Neural cell (in vitro differentiated cells): ENCODE measurements around the gene SPRR1B. TPM values are rescaled to one million over a fixed set of nuclear protein-coding genes. Genes with fewer than 3 reads are reported as not detected.

Experiments used
- H2AFZ ChIP-seq: fragments of 200-600, 300-800 bp; sonication (generic), shearing (Covaris generic); 2 replicates; pipeline ENCODE4 v1.6.0; 2014; ENCODE audit warnings: low read depth, mild to moderate bottlenecking, antibody characterized with exemption, low read length, moderate library complexity
- H3F3A ChIP-seq: fragments of 200-600 bp; shearing (Covaris generic); 2 replicates; pipeline ENCODE4 v1.6.1; 2016; ENCODE audit warnings: mild to moderate bottlenecking, moderate library complexity, mixed read lengths, antibody characterized with exemption, low read length; ENCODE audit not compliant: insufficient read depth, poor library complexity, severe bottlenecking
- H3K27ac ChIP-seq: fragments of 200-600, 300-800 bp; sonication (generic), shearing (Covaris generic); 2 replicates; pipeline ENCODE4 v1.5.1; 2014; ENCODE audit warnings: mild to moderate bottlenecking, low read length, moderate library complexity
- H3K27me3 ChIP-seq: fragments of 300-800, 200-600 bp; sonication (generic), shearing (Covaris generic); 2 replicates; pipeline ENCODE4 v1.6.0; 2014; ENCODE audit warnings: mild to moderate bottlenecking, low read depth, low read length, moderate library complexity; ENCODE audit not compliant: insufficient read depth
- H3K36me3 ChIP-seq: fragments of 300-800, 200-600 bp; sonication (generic), shearing (Covaris generic); 2 replicates; pipeline ENCODE4 v1.5.1; 2014; ENCODE audit warnings: mild to moderate bottlenecking, antibody characterized with exemption, low read length, moderate library complexity; ENCODE audit not compliant: insufficient read depth
- H3K4me2 ChIP-seq: fragments of 300-800, 200-600 bp; sonication (generic), shearing (Covaris generic); 2 replicates; pipeline ENCODE4 v1.6.0; 2014; ENCODE audit warnings: mild to moderate bottlenecking, low read length
- H3K4me3 ChIP-seq: fragments of 300-800, 200-600 bp; sonication (generic), shearing (Covaris generic); 2 replicates; pipeline ENCODE4 v1.5.1; 2014; ENCODE audit warnings: mild to moderate bottlenecking, low read length, moderate library complexity
- H3K79me2 ChIP-seq: fragments of 200-600 bp; shearing (Covaris generic); replicated peaks from 2 replicates; pipeline ENCODE4 v1.6.0; 2014; ENCODE audit warnings: mild to moderate bottlenecking, low read length, moderate library complexity; ENCODE audit not compliant: insufficient read depth
- H3K9ac ChIP-seq: fragments of 300-800, 200-600 bp; sonication (generic), shearing (Covaris generic); 2 replicates; pipeline ENCODE4 v1.6.1; 2016; ENCODE audit warnings: mild to moderate bottlenecking, low read length, mixed read lengths
- H3K9me2 ChIP-seq: fragments of 200-600 bp; shearing (Covaris generic); 2 replicates; pipeline ENCODE4 v1.6.1; 2016; ENCODE audit warnings: mild to moderate bottlenecking, low read length, mixed read lengths; ENCODE audit not compliant: insufficient read depth
- H3K9me3 ChIP-seq: fragments of 200-600, 300-800 bp; sonication (generic), shearing (Covaris generic); 2 replicates; pipeline ENCODE4 v1.6.1; 2016; ENCODE audit warnings: mild to moderate bottlenecking, mixed run types, low read length, moderate library complexity, mixed read lengths
- H4K20me1 ChIP-seq: fragments of 200-600 bp; shearing (Covaris generic); 2 replicates; pipeline ENCODE4 v1.6.1; 2016; ENCODE audit warnings: mild to moderate bottlenecking, mixed run types; ENCODE audit not compliant: insufficient read depth
- CTCF ChIP-seq: fragments of 450-650 bp; IDR thresholded peaks from 2 replicates; pipeline ENCODE4 v1.5.1; 2014; ENCODE audit warnings: antibody characterized with exemption, mild to moderate bottlenecking, moderate library complexity; ENCODE audit not compliant: poor library complexity, severe bottlenecking
- EP300 ChIP-seq: fragments of 450-650 bp; conservative IDR thresholded peaks from 2 replicates; pipeline ENCODE4 v1.6.1; 2014; ENCODE audit warnings: antibody characterized with exemption, mild to moderate bottlenecking, moderate library complexity; ENCODE audit not compliant: poor library complexity, severe bottlenecking
- EZH2 ChIP-seq: fragments of 200-600, 300-800 bp; shearing (Covaris generic), sonication (generic); IDR thresholded peaks from 2 replicates; pipeline ENCODE4 v1.6.1; 2014; ENCODE audit warnings: antibody characterized with exemption, low read length, borderline replicate concordance, mild to moderate bottlenecking; ENCODE audit not compliant: insufficient read depth, poor library complexity, severe bottlenecking
- MXI1 ChIP-seq: fragments of 450-650 bp; conservative IDR thresholded peaks from 2 replicates; pipeline ENCODE4 v1.6.1; 2014; ENCODE audit warnings: antibody characterized with exemption, mild to moderate bottlenecking; ENCODE audit not compliant: poor library complexity, severe bottlenecking
- POLR2AphosphoS5 ChIP-seq: IDR thresholded peaks from 2 replicates; pipeline ENCODE4 v1.6.1; 2012
- RAD21 ChIP-seq: fragments of 450-650 bp; conservative IDR thresholded peaks from 2 replicates; pipeline ENCODE4 v1.6.1; 2014; ENCODE audit warnings: antibody characterized with exemption, mild to moderate bottlenecking, moderate library complexity
- REST ChIP-seq: IDR thresholded peaks from 2 replicates; pipeline ENCODE4 v1.6.1; 2012; ENCODE audit warnings: borderline replicate concordance
- SMC3 ChIP-seq: fragments of 450-650 bp; conservative IDR thresholded peaks from 2 replicates; pipeline ENCODE4 v1.6.1; 2014; ENCODE audit warnings: antibody characterized with exemption, mild to moderate bottlenecking, moderate library complexity; ENCODE audit not compliant: poor library complexity
- TAF1 ChIP-seq: IDR thresholded peaks from 2 replicates; pipeline ENCODE4 v1.6.1; 2012; ENCODE audit warnings: low read depth
- polyA plus RNA-seq: library from polyadenylated mRNA; depleted of rRNA; stranded (reverse); fragments of >200 nt; gene quantifications from 2 replicates; pipeline ENCODE4 v1.2.3, GENCODE V29; 2014

Gene SPRR1B
- polyA plus RNA-seq, 1 donor from 2014 or later = not detected

- Histone ChIP-seq H3K79me2 (no peaks in the 10 kb centered on the region), H3K4me2 (no peak overlapping the region), H3K27me3 (no peaks in the 10 kb centered on the region), H3K36me3 (no peaks in the 10 kb centered on the region), H3K9me3 (no peaks in the 10 kb centered on the region), H3F3A (no peaks in the 10 kb centered on the region), H3K4me3 (no peak overlapping the region), H3K9me2 (no peaks in the 10 kb centered on the region), H3K27ac (no peak overlapping the region), H4K20me1 (no peaks in the 10 kb centered on the region), H3K9ac (no peak overlapping the region), H2AFZ (no peak overlapping the region)
- TF ChIP-seq EP300 = no peak
- TF ChIP-seq SMC3 = no peak
- TF ChIP-seq TAF1 = no peak
- no peak for TF ChIP-seq REST
- TF ChIP-seq RAD21 = no peak
- no peak for TF ChIP-seq CTCF
- TF ChIP-seq POLR2AphosphoS5 = no peak
- TF ChIP-seq EZH2 = no peak
- no peak for TF ChIP-seq MXI1
Measured at GRCh38 chr1:152998476-152998875, 32.5 kb upstream of the SPRR1B start.

- H3K4me3 ChIP-seq = no peak overlapping the region
- no peaks in the 10 kb centered on the region for H3K36me3 ChIP-seq
- no peaks in the 10 kb centered on the region for H3K27me3 ChIP-seq
- H2AFZ ChIP-seq = no peak overlapping the region
- no peak overlapping the region for H3K27ac ChIP-seq
- H3K9me2 ChIP-seq = no peaks in the 10 kb centered on the region
- no peaks in the 10 kb centered on the region for H3K79me2 ChIP-seq
- TF ChIP-seq TAF1 (no peak), EZH2 (no peak), POLR2AphosphoS5 (no peak), MXI1 (no peak), SMC3 (no peak), REST (no peak), EP300 (no peak), RAD21 (no peak), CTCF (no peak)
- H3K9me3 ChIP-seq = no peaks in the 10 kb centered on the region
- no peaks in the 10 kb centered on the region for H4K20me1 ChIP-seq
- H3K4me2 ChIP-seq = no peak overlapping the region
- H3F3A ChIP-seq = no peaks in the 10 kb centered on the region
- no peak overlapping the region for H3K9ac ChIP-seq
Measured at GRCh38 chr1:152999818-153000217, 31.2 kb upstream of the SPRR1B start.
